NCI-H1092 (cell line): Measurements from ENCODE around the gene ZC3H7B.

Experiments used
- DNase-seq: peaks from one replicate; lab custom pipeline; 2025; lab: John Stamatoyannopoulos, UW

Gene ZC3H7B

DNA sequence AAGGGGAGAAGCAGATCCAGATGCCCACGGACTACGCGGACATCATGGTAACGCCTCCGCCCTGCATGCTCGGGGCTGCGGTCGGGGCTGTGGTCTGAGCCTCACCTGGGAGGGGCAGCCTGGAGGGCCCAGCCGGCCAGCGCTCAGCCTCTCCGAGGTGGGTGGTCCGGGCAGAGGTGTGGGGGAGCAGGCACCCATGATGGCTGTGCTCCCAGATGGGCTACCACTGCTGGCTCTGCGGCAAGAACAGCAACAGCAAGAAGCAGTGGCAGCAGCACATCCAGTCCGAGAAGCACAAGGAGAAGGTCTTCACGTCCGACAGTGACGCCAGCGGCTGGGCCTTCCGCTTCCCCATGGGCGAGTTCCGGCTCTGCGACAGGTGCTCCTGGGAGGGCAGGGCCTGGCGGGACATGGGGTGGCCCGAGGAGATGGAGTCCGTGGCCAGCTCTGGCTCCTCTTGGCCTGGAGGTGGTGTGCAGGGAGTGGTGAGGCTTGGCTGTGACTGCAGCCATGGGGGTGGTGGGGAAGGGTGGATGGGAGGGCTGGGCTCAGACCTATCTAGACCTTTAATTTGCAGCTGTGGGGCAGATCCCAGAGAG, 55.2 kb downstream of the ZC3H7B start:
- no peak for DNase-seq

DNA sequence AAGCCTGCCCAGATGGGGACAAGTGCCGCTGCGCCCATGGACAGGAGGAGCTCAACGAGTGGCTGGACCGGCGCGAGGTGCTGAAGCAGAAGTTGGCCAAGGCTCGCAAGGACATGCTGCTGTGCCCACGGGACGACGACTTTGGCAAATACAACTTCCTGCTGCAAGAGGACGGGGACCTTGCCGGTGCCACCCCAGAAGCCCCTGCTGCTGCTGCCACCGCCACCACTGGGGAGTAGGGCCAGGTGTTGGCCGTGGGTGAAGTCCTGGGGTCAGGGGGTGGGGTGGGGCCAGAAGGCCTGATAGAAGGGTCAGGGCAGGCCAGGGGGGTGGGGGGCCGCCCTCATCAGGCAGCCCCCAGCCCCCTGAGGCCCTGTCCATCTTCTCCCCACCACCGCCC, 55.9 kb downstream of the ZC3H7B start:
- no peak for DNase-seq

DNA sequence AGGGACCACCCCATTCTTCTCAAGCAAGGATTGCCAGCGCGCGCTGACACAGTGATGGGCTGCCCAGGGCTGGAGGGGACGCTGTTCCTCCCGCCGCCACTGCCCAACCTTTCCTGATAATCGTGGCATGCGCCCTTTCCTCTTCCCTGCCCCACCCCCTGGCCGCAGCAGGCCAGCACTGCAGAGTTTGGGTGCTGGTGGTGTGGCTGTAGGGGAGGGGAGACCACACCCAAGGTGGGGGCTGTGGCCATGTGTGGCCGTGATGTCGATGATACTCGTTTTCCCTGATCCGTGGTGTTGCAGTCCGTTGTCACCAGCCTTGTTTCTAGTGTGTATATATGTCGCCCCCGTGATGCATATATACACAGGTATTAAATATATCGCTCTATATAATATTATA, 57.6 kb downstream of the ZC3H7B start:
- no peak for DNase-seq

DNA sequence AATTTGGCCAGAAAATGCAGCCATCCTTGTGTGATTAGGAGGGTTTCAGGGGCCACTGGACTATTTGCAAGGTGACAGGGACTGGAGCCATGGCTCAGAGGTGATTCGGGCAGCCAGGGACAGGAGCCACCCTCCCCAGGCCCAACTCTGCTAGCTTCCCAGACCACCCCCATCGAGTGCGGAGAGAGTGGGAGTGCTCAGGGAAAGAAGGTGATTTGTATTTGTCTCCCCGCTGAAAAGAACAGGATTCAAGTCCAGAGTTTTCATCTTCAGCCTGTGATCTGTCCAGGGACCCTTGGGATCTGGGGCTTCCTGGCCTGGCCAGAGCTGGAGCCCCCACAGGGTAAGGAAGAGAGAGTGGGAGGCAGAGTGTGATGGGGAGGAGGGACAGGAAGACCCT, 58.1 kb downstream of the ZC3H7B start:
- no peak for DNase-seq

DNA sequence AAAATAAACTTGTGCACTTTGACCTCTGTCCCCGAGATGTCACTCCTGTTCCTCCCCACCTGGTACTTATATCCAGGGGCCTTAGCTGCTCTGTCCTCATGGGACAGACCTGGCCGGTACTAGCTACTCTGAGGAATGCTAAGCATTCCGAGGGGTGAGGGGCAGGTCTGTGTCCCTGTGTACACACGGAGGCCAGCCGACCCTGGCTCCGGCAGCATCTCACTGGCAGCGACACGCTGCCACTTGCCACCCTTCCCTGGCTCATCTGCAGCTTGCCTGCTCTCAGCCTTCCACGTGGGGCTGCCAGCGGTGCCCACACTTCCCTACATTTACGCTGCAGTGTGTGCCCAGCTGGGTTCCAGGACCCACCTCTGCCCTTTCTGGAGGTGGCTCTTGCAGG, 58.8 kb downstream of the ZC3H7B start:
- DNase-seq = no peak

DNA sequence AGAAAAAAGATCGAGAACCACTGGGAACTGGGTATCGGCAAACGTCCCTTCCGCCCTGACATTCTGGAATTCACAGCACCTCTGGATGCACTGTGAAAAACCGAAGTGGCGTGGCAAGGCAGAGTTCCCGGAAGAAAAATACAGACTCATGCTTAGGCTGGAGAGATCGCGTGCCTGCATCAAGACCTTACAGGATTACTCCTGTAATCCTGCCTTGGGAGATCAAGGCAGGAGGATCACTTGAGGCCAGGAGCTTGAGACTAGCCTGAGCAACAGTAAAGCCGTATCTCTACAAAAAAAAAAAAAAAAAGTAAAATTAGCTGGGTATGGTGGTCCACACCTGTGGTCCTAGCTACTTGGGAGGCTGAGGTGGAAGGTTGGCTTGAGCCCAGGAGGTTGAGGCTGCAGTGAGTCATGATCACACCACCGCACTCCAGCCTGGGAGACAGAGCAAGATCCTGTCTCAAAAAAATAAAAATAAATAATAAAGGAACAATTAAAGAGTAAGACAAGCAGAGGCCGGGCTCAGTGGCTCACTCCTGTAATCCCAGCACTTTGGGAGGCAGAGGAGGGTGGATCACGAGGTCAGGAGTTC, 60.5 kb downstream of the ZC3H7B start:
- DNase-seq = no peak

DNA sequence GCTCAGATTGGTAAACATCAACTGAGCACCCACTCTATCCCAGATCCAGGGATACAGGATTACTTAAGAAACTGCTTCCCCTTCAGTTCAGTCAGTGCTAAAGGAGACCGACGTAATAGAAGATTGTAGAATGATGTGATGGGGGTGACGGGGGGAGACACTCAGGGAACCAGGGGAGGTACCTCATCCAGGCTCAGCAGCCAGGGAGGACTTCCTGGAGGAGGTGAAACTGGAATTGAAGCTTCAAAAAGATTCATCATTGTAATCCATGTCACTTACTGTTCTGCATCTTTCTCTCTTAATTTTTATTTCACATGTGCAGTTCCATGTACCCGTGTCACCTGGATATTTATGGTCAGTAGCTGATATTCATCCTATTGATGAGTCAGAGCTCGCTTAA, 61.3 kb downstream of the ZC3H7B start:
- DNase-seq = no peak

DNA sequence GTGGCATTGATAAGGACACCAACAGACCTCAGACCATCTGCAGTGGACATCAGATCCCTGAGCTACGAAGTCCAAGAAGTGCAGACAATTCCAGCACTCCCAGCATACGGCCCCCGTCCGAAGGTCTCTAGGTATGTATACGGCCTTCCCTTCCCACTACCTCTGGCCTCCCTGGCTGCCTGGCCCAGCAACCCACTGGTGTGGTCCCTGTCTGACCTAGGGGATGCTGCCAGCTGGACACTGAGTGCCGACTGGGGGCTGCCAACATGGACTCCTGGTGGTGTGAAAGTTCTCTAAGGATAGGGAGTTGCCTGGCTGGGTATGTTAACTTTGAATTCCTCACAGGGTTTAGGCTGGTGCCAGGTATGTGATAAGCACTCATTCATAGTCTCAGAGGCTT, 62.9 kb downstream of the ZC3H7B start:
- DNase-seq = no peak

DNA sequence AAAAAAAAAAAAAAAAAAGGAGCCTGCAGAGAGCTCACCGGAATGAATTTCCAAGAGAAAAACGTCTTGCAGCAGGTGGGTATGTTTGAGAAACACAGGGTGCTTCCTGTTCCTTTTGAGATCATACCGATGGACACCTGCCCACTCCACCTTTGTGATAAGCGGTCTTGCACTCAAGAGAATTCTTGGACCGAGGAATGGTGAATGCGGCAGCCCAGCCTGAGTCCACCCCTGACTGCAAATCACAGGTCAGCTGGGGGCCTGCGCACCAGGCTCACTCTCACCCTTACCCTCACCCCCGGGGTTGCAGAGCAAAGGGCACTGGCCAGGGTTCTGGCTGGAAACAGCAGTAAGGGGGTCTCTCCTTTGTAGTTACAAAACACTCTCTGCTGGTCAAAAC, 63.6 kb downstream of the ZC3H7B start:
- no peak for DNase-seq

DNA sequence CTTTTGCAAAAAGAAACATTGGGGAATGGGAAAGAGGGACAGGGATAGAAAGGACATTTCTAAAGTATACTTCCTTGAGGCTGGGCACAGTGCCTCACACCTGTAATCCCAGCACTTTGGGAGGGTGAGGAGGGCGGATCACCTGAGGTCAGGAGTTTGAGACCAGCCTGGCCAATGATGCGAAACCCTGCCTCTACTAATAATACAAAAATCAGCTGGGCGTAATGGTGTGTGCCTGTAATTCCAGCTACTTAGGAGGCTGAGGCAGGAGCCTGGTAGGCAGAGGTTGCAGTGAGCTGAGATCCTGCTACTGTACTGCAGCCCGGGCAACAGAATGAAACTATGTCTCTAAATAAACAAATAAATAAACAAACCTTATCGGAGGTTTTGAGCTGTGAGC, 64.1 kb downstream of the ZC3H7B start:
- DNase-seq = no peak

DNA sequence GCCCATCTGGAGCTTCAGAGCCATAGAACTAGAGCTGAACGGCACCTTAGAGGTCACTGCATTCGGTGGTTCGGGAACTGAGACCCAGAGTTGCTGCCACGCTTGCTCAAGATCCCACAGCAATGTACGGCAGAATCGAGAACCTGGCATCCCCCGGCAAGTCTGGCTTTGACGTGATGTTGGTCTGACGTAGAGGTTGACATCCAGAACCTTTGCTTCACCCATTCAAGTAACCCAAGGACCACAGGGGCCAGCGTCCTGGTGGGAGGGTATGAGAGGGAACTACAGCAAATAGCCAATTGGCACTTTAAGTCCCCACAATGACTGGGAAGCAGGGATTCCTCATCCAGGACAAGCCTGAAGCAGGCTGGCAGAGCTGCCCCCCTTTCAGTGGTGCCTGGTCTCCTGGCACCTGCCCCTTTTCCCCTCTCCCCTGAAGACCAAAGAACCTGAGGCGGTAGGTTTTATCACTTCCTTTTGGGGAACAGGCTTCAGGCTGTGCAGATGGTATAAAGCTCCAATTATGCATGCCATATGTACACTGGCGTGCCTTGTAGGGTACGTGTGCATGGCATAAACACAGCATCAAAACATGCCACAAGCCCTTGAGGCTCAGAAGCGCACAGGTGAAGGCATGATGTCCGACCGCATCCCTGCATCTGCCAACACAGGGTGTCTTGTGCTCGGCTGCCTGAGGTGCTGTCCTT, 65.2 kb downstream of the ZC3H7B start:
- no peak for DNase-seq

DNA sequence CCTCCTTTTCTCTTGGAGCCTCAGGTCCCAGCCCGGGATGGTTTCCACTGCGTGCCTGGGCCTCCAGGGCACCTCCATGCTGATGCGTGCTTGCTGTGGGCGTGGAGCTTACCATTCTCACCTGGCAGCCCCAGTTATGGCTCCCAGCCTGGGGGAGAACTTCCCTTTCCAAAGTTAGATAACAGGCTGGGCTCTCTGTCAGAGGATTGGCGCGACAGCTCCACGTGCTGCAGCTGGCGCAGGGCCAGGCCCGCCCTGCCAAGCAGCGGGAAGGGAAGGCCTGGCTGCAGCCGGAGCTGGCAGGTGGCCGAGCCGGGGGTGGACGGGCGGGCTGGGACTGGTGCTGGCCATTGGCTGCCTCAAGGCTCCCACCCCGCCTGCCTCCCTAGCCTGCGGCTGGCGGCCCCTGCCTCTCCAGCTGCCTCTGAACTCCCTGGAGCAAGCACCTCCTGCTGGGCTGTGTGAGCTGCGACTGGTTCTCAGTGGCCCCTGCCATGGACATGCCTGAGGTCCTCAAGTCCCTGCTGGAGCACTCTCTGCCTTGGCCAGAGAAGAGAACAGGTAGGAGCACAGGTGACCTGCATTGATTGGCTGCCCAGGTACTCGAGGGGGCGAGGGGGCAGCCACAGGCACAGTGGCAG, 65.8 kb downstream of the ZC3H7B start:
- peak; percentile 92 for DNase-seq

DNA sequence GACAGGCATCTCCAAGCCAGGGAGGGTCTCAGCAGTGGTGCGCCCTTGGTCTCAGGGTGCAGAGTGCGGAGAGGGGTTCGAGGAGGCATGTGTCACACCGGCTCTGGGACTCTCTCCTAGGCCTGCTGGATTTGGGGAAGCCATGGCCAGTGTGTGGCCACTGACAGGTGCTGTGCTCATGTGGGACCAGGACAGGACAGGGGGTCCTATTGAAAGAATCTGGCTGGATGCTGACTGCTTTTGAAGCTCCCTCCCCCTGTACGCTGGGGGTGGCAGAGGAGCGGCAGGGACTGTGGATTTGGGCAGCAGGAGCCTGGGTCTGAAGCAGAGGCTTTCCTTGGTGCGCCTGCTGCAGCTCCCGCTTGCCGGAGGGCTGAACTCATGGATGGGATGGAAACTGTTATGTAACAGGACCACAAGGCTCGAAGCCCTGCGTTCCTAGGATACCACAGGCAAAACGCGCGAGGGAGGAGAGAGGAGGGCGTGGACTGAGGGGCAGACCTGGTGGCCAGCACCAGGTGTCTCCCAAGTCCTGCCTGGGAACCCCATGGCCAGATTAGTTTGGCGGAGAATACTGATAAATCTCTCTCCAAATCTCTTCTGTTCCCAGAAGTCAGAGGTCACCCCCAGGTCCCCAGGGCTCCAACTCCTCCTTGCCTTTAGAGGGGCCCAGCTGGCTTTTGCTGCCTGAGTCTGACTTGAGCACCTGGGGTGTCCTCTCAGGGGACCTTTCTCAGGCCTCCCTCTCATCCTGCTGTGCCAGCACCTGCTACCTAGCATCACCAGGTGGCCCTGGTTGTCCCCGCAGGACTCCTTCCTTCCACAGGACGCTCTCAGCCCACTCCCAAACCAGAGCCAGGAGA, 66.6 kb downstream of the ZC3H7B start:
- no peak for DNase-seq

DNA sequence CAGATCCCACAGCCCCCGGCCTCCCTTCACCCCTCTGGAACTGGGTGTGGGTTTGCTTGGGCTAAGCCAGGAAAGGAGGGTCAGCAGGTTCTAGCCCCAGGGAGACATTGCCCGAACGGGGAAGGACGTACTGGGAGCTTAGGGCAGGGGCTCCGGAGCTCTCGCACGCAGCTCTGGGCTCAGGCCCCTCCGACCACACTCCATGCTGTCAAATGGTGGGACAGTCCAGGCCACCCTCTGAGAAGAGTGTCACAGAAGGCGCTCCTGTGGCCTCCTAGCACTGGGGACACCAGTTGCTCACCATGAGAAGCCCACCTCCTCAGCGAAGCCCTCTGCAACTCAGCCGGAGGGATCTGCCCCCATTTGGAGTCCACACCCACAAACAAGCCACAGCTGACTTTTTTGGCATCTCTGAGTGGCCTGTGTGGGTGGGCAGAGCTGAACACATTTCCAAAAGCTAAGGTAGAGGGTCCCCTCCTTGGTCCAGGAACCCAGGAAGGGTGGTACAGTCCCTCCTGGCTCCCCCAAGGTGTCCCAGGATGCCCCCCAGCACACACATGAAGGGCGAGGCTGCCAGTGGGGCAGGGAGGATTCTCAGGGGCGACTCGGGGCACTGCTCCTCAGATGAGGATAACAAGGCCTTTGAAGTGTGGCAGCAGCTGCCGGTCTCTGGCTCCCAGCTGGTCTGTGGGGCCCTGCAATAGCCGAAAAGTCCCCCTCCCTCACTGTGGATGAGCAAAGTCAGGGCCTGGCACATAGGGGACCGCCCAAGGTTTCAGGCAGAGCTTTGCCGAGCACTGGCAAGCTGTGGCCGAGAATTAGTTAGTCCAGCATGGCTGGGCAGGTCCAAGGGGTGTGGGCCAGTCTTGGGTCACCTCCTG, 67.5 kb downstream of the ZC3H7B start:
- DNase-seq = no peak

DNA sequence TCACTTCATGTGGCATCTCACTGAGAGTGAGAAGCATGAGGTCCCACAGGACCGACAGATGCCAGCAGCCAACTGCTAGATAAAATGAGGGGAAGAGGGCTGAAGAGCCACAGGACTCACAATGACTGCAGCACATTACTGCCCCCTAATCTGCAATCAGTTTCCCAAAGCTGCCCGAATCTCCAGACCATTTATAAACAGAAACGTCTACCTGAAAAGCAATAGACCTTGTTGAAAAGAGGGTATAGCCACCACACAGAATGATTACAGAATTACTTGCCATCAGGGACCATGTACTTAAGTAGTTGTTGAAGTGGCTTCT, 68.1 kb downstream of the ZC3H7B start:
- no peak for DNase-seq

DNA sequence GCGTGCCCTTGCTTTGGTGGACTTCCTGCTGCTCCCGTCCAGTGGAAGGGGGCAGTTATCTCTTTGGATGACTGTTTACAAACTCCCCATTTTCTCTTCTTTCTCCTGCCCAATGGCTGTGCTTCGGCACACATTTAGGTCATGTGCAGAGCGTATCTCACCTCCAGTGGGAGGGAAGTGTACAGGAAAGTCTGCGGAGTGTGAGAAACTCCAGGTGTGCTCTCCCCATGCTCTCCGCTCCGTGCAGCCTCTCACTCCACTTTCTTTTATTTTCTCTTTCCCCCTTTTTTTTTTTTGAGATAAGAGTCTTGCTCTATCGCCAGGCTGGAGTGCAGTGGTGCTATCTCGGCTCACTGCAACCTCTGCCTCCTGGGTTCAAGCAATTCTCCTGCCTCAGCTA, 68.5 kb downstream of the ZC3H7B start:
- no peak for DNase-seq

DNA sequence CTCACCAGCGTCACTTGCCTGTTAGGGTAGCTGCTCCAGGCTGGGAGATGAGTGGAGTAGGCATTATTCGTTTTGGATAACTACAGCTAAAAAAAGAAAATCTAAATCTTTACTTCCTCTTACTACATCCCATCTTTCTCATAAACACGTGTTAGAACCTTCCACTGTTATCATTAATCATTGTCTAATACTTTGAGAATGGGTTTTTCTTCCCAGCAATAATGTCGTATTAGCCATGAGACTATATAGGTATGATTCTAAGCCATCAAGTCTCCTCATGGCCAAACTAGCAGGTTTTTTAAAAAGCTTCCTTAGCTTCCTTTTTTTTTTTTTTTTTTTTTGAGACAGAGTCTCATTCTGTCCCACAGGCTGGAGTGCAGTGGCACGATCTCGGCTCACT, 76.5 kb downstream of the ZC3H7B start:
- no peak for DNase-seq

DNA sequence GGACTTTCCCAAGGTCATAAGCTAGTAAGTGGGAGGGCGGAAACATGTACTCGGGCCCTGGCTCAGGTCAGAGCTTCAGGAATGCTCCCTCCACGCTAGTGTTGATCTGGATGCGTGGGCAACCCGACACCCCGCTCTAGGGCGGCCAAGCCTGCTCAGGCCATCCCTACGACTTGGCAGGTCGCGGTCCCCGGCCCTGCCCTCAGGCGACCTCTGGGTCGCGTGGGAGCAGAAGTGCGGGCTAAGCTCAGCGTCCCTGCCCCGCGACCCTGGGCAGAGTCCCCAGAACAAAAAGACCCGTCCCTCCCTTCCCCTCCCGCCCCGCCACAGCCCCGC, 79.6 kb downstream of the ZC3H7B start:
- DNase-seq = peak; percentile 56

DNA sequence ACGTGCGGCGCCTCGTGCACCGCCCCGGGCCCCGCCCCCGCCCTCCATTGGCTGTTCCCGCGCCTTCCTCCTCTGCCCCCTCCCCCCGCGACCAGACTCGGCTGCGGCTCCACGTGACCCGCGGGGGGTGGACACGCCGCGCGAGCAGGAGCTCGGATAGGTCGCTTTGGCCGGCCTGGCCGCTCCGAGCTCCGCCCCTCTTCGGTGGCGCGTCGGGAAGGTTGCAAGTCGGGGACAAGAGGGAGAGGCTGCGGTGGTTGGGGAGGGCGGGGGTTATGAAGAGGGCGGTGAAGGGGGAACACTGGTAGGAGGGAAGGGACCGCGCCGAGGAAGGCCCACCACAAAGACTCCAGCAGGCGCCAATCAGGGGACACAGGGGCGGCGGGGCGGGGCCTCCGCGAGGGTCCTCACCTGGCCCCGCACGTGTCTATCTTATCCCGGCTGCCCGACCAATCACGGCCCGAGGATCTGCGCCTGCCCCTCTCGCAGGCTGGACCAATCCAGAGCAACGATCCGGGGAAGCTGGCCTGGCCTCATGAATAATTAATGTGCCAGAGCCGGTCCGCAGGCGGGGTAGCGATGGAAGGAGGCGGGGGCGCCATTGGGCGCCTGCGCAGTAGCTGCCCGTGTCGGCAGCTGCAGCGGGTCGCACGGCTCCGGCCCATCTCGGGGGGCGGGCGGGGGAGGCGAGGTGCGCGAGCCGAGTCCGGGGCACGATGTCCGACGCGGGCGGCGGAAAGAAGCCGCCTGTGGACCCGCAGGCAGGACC, 80.2 kb downstream of the ZC3H7B start, which contains the start of gene TEF:
TEF (plus strand) TSS at position 614 of the 769 bp plus-strand sequence; CDS start at position 717, 103 bp downstream.
- DNase-seq = peak; percentile 99

DNA sequence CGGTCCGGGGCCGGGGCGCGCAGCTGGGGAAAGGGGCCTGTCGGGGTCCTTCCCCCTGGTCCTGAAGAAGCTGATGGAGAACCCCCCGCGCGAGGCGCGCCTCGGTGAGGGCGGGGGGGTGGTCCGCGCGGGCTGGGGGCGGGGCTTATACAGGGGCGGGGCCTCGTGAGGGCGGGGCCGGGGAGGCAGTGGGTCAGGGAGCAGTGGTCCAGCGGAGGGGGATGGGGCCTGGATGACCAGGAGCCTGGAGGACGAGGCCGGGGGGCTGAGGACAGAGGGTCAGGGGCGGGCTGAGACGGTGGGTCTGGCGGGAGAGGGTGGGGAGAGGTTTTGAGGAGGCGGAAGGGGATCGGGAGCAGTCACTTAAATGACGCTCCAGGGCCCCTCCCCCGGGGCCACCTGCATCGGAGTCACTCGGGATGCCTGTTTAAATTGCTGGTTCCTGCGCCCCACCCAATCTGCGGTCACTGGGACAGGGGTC, 80.8 kb downstream of the ZC3H7B start:
- peak; percentile 68 for DNase-seq
